ENCODE measurements around the gene BTBD2. TPM values are rescaled to one million over a fixed set of nuclear protein-coding genes. Genes with fewer than 3 reads are reported as not detected.

The BTBD2 gene
- total and polyA plus RNA-seq, 2 experiments from 2014 or later: 23.8 to 130 TPM

DNA sequence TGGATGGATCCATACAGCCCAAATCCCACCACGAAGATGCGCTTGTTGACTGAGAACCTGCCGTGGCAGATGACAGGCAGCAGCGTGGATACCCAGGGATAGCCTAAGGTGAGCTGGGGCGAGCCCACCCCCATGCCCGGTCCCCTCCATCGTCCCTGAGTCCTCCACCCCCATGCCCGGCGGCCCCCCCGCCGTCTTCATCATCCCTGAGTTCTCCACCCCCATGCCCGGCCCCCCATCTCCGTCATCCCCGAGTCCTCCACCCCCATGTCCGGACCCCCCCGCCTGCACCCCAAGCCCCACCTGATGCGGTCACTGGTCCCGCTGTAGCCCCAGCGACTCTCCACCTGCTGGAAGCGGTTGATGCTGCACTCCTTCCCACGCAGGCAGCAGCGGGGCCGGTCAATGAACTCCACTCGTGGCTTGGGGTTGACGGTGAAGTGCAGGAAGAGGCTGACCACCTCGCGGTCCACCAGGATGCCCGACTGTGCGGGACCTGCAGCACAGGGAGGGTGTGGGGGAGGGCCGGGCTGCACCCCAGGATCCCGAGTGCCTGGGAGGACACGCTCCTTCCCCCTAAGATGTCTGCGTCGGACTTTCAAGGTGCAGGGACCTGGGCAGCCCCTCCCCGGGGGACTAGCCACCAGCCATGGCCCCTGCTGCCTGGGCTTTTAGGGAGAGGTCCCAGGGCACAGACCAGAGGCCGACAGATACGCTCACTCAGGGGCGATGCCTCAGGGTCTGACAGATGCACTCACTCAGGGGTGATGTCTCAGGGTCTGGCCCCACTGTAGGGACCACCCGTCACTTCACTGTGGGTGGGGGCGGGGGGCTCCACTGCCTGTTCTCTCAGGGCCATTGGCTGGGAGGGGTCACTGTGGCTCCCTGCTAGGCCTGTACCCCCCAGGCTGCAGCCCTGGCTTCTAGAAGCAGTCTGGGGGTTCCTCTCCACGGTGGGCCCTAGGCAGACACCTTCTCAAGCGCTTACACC is 28.0 kb downstream of the BTBD2 start:
- Mint-ChIP-seq H3K9me3 (no peaks in the 10 kb centered on the region), H3K27me3 (ENCODE audit: insufficient read depth, low read depth, poor library complexity) (peaks cover 18% of the 10 kb centered on the region), H3K4me1 (no peaks in the 10 kb centered on the region), H3K36me3 (ENCODE audit: low read depth) (peaks cover 34% of the 10 kb centered on the region; the same call in 2 of the 3 replicates), H3K4me3 (no peak overlapping the region), H3K27ac (no peak overlapping the region)
- Histone ChIP-seq H3K4me1 (ENCODE audit: insufficient read depth) (no peaks in the 10 kb centered on the region), H4K20me1 (replicated peaks; ENCODE audit: insufficient read depth) (peaks cover 7% of the 10 kb centered on the region; the same call in 1 of the 2 replicates), H3K27ac (ENCODE audit: low read depth) (peak overlapping the region; percentile 59; the same call in 1 of the 2 replicates), H3K9me2 (ENCODE audit: insufficient read depth) (no peaks in the 10 kb centered on the region), H3K79me2 (replicated peaks; ENCODE audit: insufficient read depth) (no peaks in the 10 kb centered on the region), H3K27me3 (ENCODE audit: insufficient read depth) (no peaks in the 10 kb centered on the region), H3K36me3 (ENCODE audit: insufficient read depth) (no peaks in the 10 kb centered on the region), H3K4me2 (no peak overlapping the region), H3K4me3 (no peak overlapping the region), H2AFZ (no peak overlapping the region), H3F3A (replicated peaks; ENCODE audit: low read depth) (peaks cover 33% of the 10 kb centered on the region; the same call in 1 of the 2 replicates)
- peak; percentile 44 for DNase-seq (ENCODE audit: low spot score)
- ATAC-seq: peak; percentile 20
- no peak for TF ChIP-seq JUNB (IDR thresholded peaks at IDR 0.05; ENCODE audit: unreplicated experiment)
- TF ChIP-seq, protein P1, sequence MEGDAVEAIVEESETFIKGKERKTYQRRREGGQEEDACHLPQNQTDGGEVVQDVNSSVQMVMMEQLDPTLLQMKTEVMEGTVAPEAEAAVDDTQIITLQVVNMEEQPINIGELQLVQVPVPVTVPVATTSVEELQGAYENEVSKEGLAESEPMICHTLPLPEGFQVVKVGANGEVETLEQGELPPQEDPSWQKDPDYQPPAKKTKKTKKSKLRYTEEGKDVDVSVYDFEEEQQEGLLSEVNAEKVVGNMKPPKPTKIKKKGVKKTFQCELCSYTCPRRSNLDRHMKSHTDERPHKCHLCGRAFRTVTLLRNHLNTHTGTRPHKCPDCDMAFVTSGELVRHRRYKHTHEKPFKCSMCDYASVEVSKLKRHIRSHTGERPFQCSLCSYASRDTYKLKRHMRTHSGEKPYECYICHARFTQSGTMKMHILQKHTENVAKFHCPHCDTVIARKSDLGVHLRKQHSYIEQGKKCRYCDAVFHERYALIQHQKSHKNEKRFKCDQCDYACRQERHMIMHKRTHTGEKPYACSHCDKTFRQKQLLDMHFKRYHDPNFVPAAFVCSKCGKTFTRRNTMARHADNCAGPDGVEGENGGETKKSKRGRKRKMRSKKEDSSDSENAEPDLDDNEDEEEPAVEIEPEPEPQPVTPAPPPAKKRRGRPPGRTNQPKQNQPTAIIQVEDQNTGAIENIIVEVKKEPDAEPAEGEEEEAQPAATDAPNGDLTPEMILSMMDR (conservative IDR thresholded peaks at IDR 0.05; ENCODE audit: low read depth in 2 of 2): 0 out of 4 replicates have a peak, but pooled peaks of 1 of the 2 experiments have one; percentile 16
- TF ChIP-seq POLR2AphosphoS5 (IDR thresholded peaks at IDR 0.05; ENCODE audit: low read depth): peak; percentile 11; the same call in 1 of the 2 replicates

DNA sequence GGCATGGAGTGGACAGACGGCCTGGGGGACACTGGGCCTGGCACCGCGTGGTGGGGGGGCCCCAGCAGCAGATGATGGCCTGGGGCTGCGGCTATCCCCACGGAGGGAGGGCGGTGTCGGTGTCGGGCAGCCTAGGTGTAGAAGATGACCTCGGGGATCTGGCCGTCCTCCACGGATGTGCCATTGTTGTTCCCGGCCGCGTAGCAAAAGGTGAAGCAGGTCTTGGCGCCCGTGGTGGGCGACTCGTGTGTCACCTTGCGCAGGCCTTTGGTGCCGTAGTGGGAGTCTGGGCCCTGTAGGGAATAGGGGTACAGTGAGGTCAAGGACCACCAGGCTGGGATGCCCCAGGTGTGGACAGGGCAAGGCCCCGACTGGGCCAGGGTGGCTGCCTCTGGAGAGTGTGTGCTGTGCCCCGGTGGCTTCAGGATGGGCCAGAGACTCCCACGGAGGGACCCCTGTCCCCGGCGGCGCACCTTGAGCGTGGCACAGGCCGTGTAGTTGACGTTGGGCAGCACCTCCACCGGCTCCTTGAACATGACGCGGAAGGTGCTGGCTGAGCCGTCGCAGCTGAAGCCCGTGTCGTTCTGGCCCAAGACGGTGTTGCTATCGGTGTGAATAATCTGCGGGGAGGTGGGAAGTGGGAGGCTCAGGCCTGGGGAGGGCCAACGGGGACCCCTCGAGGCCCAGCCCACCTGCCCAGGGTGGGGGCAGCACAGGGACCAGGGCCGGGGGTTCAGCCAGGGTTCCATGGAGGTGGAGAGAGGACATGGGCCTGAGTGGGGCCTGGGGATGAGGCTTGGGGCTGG is 29.0 kb downstream of the BTBD2 start:
- no peaks in the 10 kb centered on the region for H3K4me1 Mint-ChIP-seq
- H3K4me1 ChIP-seq (ENCODE audit: insufficient read depth): no peaks in the 10 kb centered on the region
- H3K4me3 ChIP-seq: no peak overlapping the region
- H3K27ac ChIP-seq (ENCODE audit: low read depth): no peak overlapping the region
- H3K27ac Mint-ChIP-seq: no peak overlapping the region
- H3K79me2 ChIP-seq (replicated peaks; ENCODE audit: insufficient read depth): no peaks in the 10 kb centered on the region
- H3K27me3 ChIP-seq (ENCODE audit: insufficient read depth): no peaks in the 10 kb centered on the region
- peaks cover 7% of the 10 kb centered on the region; the same call in 1 of the 2 replicates for H4K20me1 ChIP-seq (replicated peaks; ENCODE audit: insufficient read depth)
- no peaks in the 10 kb centered on the region for H3K9me2 ChIP-seq (ENCODE audit: insufficient read depth)
- peaks cover 39% of the 10 kb centered on the region for H3K36me3 Mint-ChIP-seq (ENCODE audit: low read depth)
- no peaks in the 10 kb centered on the region for H3K36me3 ChIP-seq (ENCODE audit: insufficient read depth)
- DNase-seq (ENCODE audit: low spot score) (no peak), ATAC-seq (no peak)
- no peak overlapping the region for H2AFZ ChIP-seq
- H3K9me3 Mint-ChIP-seq: no peaks in the 10 kb centered on the region
- no peak overlapping the region for H3K4me3 Mint-ChIP-seq
- peaks cover 16% of the 10 kb centered on the region for H3K27me3 Mint-ChIP-seq (ENCODE audit: insufficient read depth, low read depth, poor library complexity)
- peaks cover 33% of the 10 kb centered on the region; the same call in 1 of the 2 replicates for H3F3A ChIP-seq (replicated peaks; ENCODE audit: low read depth)
- H3K4me2 ChIP-seq: no peak overlapping the region
- TF ChIP-seq ZNF331 (CRISPR knock-in tag; IDR thresholded peaks at IDR 0.05; ENCODE audit: low read depth): no peak
- no peak for TF ChIP-seq EZH2 (IDR thresholded peaks at IDR 0.05; ENCODE audit: low read depth, unreplicated experiment)
- TF ChIP-seq NANOG (IDR thresholded peaks at IDR 0.05; ENCODE audit: borderline replicate concordance): no peak
- no peak for TF ChIP-seq JUNB (IDR thresholded peaks at IDR 0.05; ENCODE audit: unreplicated experiment)
